Measurements from ENCODE around the gene HAND2.

HAND2 gene

GRCh38 chr4:173486714-173487392 is 43.2 kb downstream of the HAND2 start:
- no peak for DNase-seq
- Histone ChIP-seq H3K4me3 (ENCODE audit: control insufficient read depth in 1 of 7, extremely low read depth in 1 of 7, insufficient read depth in 4 of 7, low read depth in 2 of 7, low read length in 6 of 7) (no peak overlapping the region), H3K27me3 (replicated peaks in 2 of 5; ENCODE audit: control insufficient read depth in 4 of 5, insufficient read depth in 5 of 5, low read length in 4 of 5) (no peaks in the 10 kb centered on the region), H3K27ac (ENCODE audit: insufficient read depth in 1 of 2, low read depth in 1 of 2, low read length in 2 of 2, poor library complexity in 1 of 2, severe bottlenecking in 2 of 2) (no peak overlapping the region), H3K36me3 (ENCODE audit: control insufficient read depth in 4 of 4, insufficient read depth in 4 of 4, low read length in 3 of 4) (no peaks in the 10 kb centered on the region), H3K4me1 (ENCODE audit: control extremely low read depth in 1 of 4, control insufficient read depth in 4 of 4, insufficient read depth in 4 of 4, low read length in 3 of 4) (peaks cover 5 to 26% (median 16%) of the 10 kb centered on the region in 4 experiments), H3K9me3 (ENCODE audit: control extremely low read depth in 1 of 5, control insufficient read depth in 4 of 5, insufficient read depth in 2 of 5, low read depth in 1 of 5, low read length in 4 of 5) (no peaks in the 10 kb centered on the region)
- no CpG with 5 or more reads among the region's 1 CpG for WGBS (ENCODE audit: insufficient coverage)
- POLR2A ChIA-PET, result no interaction called here
- CTCF ChIA-PET, result interaction anchor here (0.6 to 1.2 kb wide), 4 partner anchors 12 to 832 kb away, joined by 3 to 4 read pairs (median 4); no protein-coding TSS in a partner anchor

- POLR2A ChIA-PET, result no interaction called here
- CTCF ChIA-PET, result no interaction called here
- H3K27me3 ChIP-seq (replicated peaks in 2 of 5; ENCODE audit: control insufficient read depth in 4 of 5, insufficient read depth in 5 of 5, low read length in 4 of 5), result no peaks in the 10 kb centered on the region
- no peaks in the 10 kb centered on the region for H3K36me3 ChIP-seq (ENCODE audit: control insufficient read depth in 4 of 4, insufficient read depth in 4 of 4, low read length in 3 of 4)
- peak in 2 of 3 donors; percentile 69 to 77 for DNase-seq
- no peak overlapping the region for H3K27ac ChIP-seq (ENCODE audit: insufficient read depth in 1 of 2, low read depth in 1 of 2, low read length in 2 of 2, poor library complexity in 1 of 2, severe bottlenecking in 2 of 2)
- H3K9me3 ChIP-seq (ENCODE audit: control extremely low read depth in 1 of 5, control insufficient read depth in 4 of 5, insufficient read depth in 2 of 5, low read depth in 1 of 5, low read length in 4 of 5), result no peaks in the 10 kb centered on the region
- no peak overlapping the region for H3K4me3 ChIP-seq (ENCODE audit: control insufficient read depth in 1 of 7, extremely low read depth in 1 of 7, insufficient read depth in 4 of 7, low read depth in 2 of 7, low read length in 6 of 7)
- peaks cover under 1 to 10% (median 3%) of the 10 kb centered on the region in 4 experiments for H3K4me1 ChIP-seq (ENCODE audit: control extremely low read depth in 1 of 4, control insufficient read depth in 4 of 4, insufficient read depth in 4 of 4, low read length in 3 of 4)
- no CpG with 5 or more reads among the region's 1 CpG for WGBS (ENCODE audit: insufficient coverage)
Measured at GRCh38 chr4:173485164-173485563, 44.9 kb downstream of the HAND2 start.

GRCh38 chr4:173482330-173482931 is 47.6 kb downstream of the HAND2 start:
- ChIA-PET POLR2A (no interaction called here), CTCF (no interaction called here)
- Histone ChIP-seq H3K4me1 (ENCODE audit: control extremely low read depth in 1 of 4, control insufficient read depth in 4 of 4, insufficient read depth in 4 of 4, low read length in 3 of 4) (peaks cover 0 to 3% (median 0%) of the 10 kb centered on the region in 4 experiments), H3K27me3 (replicated peaks in 2 of 5; ENCODE audit: control insufficient read depth in 4 of 5, insufficient read depth in 5 of 5, low read length in 4 of 5) (no peaks in the 10 kb centered on the region), H3K4me3 (ENCODE audit: control insufficient read depth in 1 of 7, extremely low read depth in 1 of 7, insufficient read depth in 4 of 7, low read depth in 2 of 7, low read length in 6 of 7) (no peak overlapping the region), H3K36me3 (ENCODE audit: control insufficient read depth in 4 of 4, insufficient read depth in 4 of 4, low read length in 3 of 4) (no peaks in the 10 kb centered on the region), H3K9me3 (ENCODE audit: control extremely low read depth in 1 of 5, control insufficient read depth in 4 of 5, insufficient read depth in 2 of 5, low read depth in 1 of 5, low read length in 4 of 5) (no peaks in the 10 kb centered on the region), H3K27ac (ENCODE audit: insufficient read depth in 1 of 2, low read depth in 1 of 2, low read length in 2 of 2, poor library complexity in 1 of 2, severe bottlenecking in 2 of 2) (no peak overlapping the region)
- DNase-seq, result no peak
- 100% methylated on average over 1 of the region's 1 CpG for WGBS (ENCODE audit: insufficient coverage)

- H3K36me3 ChIP-seq (ENCODE audit: control insufficient read depth in 4 of 4, insufficient read depth in 4 of 4, low read length in 3 of 4), result no peaks in the 10 kb centered on the region
- no CpG with 5 or more reads among the region's 4 CpGs for WGBS (ENCODE audit: insufficient coverage)
- H3K4me3 ChIP-seq (ENCODE audit: control insufficient read depth in 1 of 7, extremely low read depth in 1 of 7, insufficient read depth in 4 of 7, low read depth in 2 of 7, low read length in 6 of 7), result no peak overlapping the region
- no peak for DNase-seq
- no peaks in the 10 kb centered on the region for H3K9me3 ChIP-seq (ENCODE audit: control extremely low read depth in 1 of 5, control insufficient read depth in 4 of 5, insufficient read depth in 2 of 5, low read depth in 1 of 5, low read length in 4 of 5)
- CTCF ChIA-PET, result interaction anchor here (0.8 to 1.1 kb wide), 2 partner anchors 59 to 69 kb away, joined by 3 read pairs; no protein-coding TSS in a partner anchor
- H3K4me1 ChIP-seq (ENCODE audit: control extremely low read depth in 1 of 4, control insufficient read depth in 4 of 4, insufficient read depth in 4 of 4, low read length in 3 of 4), result no peaks in the 10 kb centered on the region
- no peak overlapping the region for H3K27ac ChIP-seq (ENCODE audit: insufficient read depth in 1 of 2, low read depth in 1 of 2, low read length in 2 of 2, poor library complexity in 1 of 2, severe bottlenecking in 2 of 2)
- POLR2A ChIA-PET, result no interaction called here
- no peaks in the 10 kb centered on the region for H3K27me3 ChIP-seq (replicated peaks in 2 of 5; ENCODE audit: control insufficient read depth in 4 of 5, insufficient read depth in 5 of 5, low read length in 4 of 5)
Measured at GRCh38 chr4:173478913-173479283, 51.1 kb downstream of the HAND2 start.

- H3K4me3 ChIP-seq (ENCODE audit: control insufficient read depth in 1 of 7, extremely low read depth in 1 of 7, insufficient read depth in 4 of 7, low read depth in 2 of 7, low read length in 6 of 7), result no peak overlapping the region
Measured at GRCh38 chr4:173478201-173478912, 51.7 kb downstream of the HAND2 start.

GRCh38 chr4:173477016-173477415 is 53.0 kb downstream of the HAND2 start:
- CTCF ChIA-PET, result interaction anchor here (1.3 to 1.9 kb wide), 3 partner anchors 14 to 157 kb away, joined by 3 to 6 read pairs (median 3); no protein-coding TSS in a partner anchor
- no peaks in the 10 kb centered on the region for H3K9me3 ChIP-seq (ENCODE audit: control extremely low read depth in 1 of 5, control insufficient read depth in 4 of 5, insufficient read depth in 2 of 5, low read depth in 1 of 5, low read length in 4 of 5)
- H3K4me1 ChIP-seq (ENCODE audit: control extremely low read depth in 1 of 4, control insufficient read depth in 4 of 4, insufficient read depth in 4 of 4, low read length in 3 of 4), result no peaks in the 10 kb centered on the region
- H3K27ac ChIP-seq (ENCODE audit: insufficient read depth in 1 of 2, low read depth in 1 of 2, low read length in 2 of 2, poor library complexity in 1 of 2, severe bottlenecking in 2 of 2), result no peak overlapping the region
- no CpG with 5 or more reads among the region's 1 CpG for WGBS (ENCODE audit: insufficient coverage)
- no peaks in the 10 kb centered on the region for H3K27me3 ChIP-seq (replicated peaks in 2 of 5; ENCODE audit: control insufficient read depth in 4 of 5, insufficient read depth in 5 of 5, low read length in 4 of 5)
- DNase-seq, result no peak
- no peak overlapping the region for H3K4me3 ChIP-seq (ENCODE audit: control insufficient read depth in 1 of 7, extremely low read depth in 1 of 7, insufficient read depth in 4 of 7, low read depth in 2 of 7, low read length in 6 of 7)
- POLR2A ChIA-PET, result no interaction called here
- H3K36me3 ChIP-seq (ENCODE audit: control insufficient read depth in 4 of 4, insufficient read depth in 4 of 4, low read length in 3 of 4), result no peaks in the 10 kb centered on the region

More at GRCh38 chr4:173478201-173478912, 51.7 kb downstream of the HAND2 start:
- DNase-seq, result no peak
- ChIA-PET POLR2A (no interaction called here), CTCF (interaction anchor here (0.8 to 1.9 kb wide), 3 partner anchors 13 to 69 kb away, joined by 3 to 6 read pairs (median 3); no protein-coding TSS in a partner anchor)
- H3K36me3 ChIP-seq (ENCODE audit: control insufficient read depth in 4 of 4, insufficient read depth in 4 of 4, low read length in 3 of 4), result no peaks in the 10 kb centered on the region
- no peaks in the 10 kb centered on the region for H3K9me3 ChIP-seq (ENCODE audit: control extremely low read depth in 1 of 5, control insufficient read depth in 4 of 5, insufficient read depth in 2 of 5, low read depth in 1 of 5, low read length in 4 of 5)
- WGBS (ENCODE audit: insufficient coverage), result 97% methylated on average over 5 of the region's 5 CpGs
- no peaks in the 10 kb centered on the region for H3K27me3 ChIP-seq (replicated peaks in 2 of 5; ENCODE audit: control insufficient read depth in 4 of 5, insufficient read depth in 5 of 5, low read length in 4 of 5)
- no peak overlapping the region for H3K27ac ChIP-seq (ENCODE audit: insufficient read depth in 1 of 2, low read depth in 1 of 2, low read length in 2 of 2, poor library complexity in 1 of 2, severe bottlenecking in 2 of 2)
- no peaks in the 10 kb centered on the region for H3K4me1 ChIP-seq (ENCODE audit: control extremely low read depth in 1 of 4, control insufficient read depth in 4 of 4, insufficient read depth in 4 of 4, low read length in 3 of 4)
